RWPE1 (cell line): ENCODE measurements around the gene NYNRIN.
A peak's percentile ranks its signal among the peaks of the same experiment; 100 is the strongest.

Experiments used
- CTCF ChIA-PET: fragments of 350-600 bp; sonication (Branson Sonifier 250); formaldehyde crosslinking; extraction: SDS; loops from one replicate; lab custom pipeline; 2021; lab: Yijun Ruan, JAX
- POLR2A ChIA-PET: fragments of 400-600 bp; formaldehyde crosslinking; extraction: SDS; loops from one replicate; lab custom pipeline; 2020; ENCODE audit warnings: antibody characterized with exemption; ENCODE audit not compliant: low non-redundant PET; lab: Yijun Ruan, JAX
- DNase-seq: peaks from one replicate; pipeline ENCODE4 v3.0.0; 2012; ENCODE audit warnings: low spot score
- H3K27ac ChIP-seq: fragments of 450-650 bp; 2 replicates; pipeline ENCODE4 v1.5.1; 2017
- TF ChIP-seq, protein P1 (sequence below): fragments of 450-650 bp; conservative IDR thresholded peaks from 2 replicates; pipeline ENCODE4 v1.5.1; 2017; ENCODE audit warnings: low read depth, mild to moderate bottlenecking

The NYNRIN gene

DNA sequence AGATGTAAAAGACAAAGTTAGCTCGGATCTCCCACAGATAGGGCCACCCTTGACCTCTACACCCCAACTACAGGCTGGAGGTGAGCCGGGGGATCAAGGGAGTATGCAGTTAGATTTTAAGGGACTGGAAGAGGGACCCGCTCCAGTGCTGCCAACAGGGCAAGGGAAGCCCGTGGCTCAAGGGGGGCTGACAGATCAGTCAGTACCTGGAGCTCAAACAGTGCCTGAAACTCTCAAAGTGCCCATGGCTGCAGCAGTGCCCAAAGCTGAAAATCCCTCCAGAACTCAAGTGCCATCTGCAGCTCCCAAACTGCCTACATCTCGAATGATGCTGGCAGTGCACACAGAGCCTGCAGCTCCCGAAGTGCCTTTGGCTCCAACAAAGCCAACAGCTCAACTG lies 10.4 kb downstream of the NYNRIN start:
- H3K27ac ChIP-seq = no peak overlapping the region
- CTCF ChIA-PET = interaction anchor here (0.6 to 3.1 kb wide), 8 partner anchors 12 to 340 kb away, joined by 3 to 16 read pairs (median 3); no protein-coding TSS in a partner anchor
- POLR2A ChIA-PET = no interaction called here
- no peak for DNase-seq
- TF ChIP-seq, protein P1, sequence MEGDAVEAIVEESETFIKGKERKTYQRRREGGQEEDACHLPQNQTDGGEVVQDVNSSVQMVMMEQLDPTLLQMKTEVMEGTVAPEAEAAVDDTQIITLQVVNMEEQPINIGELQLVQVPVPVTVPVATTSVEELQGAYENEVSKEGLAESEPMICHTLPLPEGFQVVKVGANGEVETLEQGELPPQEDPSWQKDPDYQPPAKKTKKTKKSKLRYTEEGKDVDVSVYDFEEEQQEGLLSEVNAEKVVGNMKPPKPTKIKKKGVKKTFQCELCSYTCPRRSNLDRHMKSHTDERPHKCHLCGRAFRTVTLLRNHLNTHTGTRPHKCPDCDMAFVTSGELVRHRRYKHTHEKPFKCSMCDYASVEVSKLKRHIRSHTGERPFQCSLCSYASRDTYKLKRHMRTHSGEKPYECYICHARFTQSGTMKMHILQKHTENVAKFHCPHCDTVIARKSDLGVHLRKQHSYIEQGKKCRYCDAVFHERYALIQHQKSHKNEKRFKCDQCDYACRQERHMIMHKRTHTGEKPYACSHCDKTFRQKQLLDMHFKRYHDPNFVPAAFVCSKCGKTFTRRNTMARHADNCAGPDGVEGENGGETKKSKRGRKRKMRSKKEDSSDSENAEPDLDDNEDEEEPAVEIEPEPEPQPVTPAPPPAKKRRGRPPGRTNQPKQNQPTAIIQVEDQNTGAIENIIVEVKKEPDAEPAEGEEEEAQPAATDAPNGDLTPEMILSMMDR = no peak

- ChIA-PET POLR2A (no interaction called here), CTCF (interaction anchor here (1.2 to 3.1 kb wide), 4 partner anchors 13 to 77 kb away, joined by 3 to 16 read pairs (median 5); no protein-coding TSS in a partner anchor)
- no peak for DNase-seq
- TF ChIP-seq, protein P1 = no peak
- no peak overlapping the region for H3K27ac ChIP-seq
Observed at GRCh38 chr14:24409956-24410355, 11.2 kb downstream of the NYNRIN start.

- TF ChIP-seq, protein P1 = peak; percentile 60
- DNase-seq = peak; percentile 44
- H3K27ac ChIP-seq = no peak overlapping the region
- CTCF ChIA-PET = interaction anchor here (0.6 to 1.6 kb wide), 6 partner anchors 19 to 234 kb away, joined by 3 to 8 read pairs (median 4); no protein-coding TSS in a partner anchor
- POLR2A ChIA-PET = no interaction called here
Observed at GRCh38 chr14:24411443-24412389, 12.9 kb downstream of the NYNRIN start.

- ChIA-PET POLR2A (no interaction called here), CTCF (interaction anchor here (0.6 to 2.7 kb wide), 3 partner anchors 18 to 107 kb away, joined by 3 to 8 read pairs (median 7); no protein-coding TSS in a partner anchor)
- H3K27ac ChIP-seq = no peak overlapping the region
- no peak for DNase-seq
- TF ChIP-seq, protein P1 = no peak
Observed at GRCh38 chr14:24414077-24414476, 15.3 kb downstream of the NYNRIN start.

GRCh38 chr14:24414732-24415420 lies 16.1 kb downstream of the NYNRIN start:
- ChIA-PET POLR2A (no interaction called here), CTCF (interaction anchor here (2.7 kb wide), 1 partner anchor 81 kb away, joined by 8 read pairs; no protein-coding TSS in a partner anchor)

More at GRCh38 chr14:24414732-24415420, 16.1 kb downstream of the NYNRIN start:
- DNase-seq = no peak
- TF ChIP-seq, protein P1 = no peak
- no peak overlapping the region for H3K27ac ChIP-seq
